GM12875 (cell line): ENCODE measurements around the gene FGFR2.

ENCODE experiments used
- H3K4me3 ChIP-seq: one replicate; pipeline ENCODE4 v1.5.1; 2011; ENCODE audit warnings: low read depth, low read length, control low read depth
- CTCF ChIP-seq: IDR thresholded peaks from 2 replicates; pipeline ENCODE4 v1.5.1; 2011; ENCODE audit warnings: low read depth, mild to moderate bottlenecking, control low read depth, inconsistent platforms, low read length, moderate library complexity, borderline replicate concordance; ENCODE audit not compliant: insufficient read depth

Gene FGFR2

GRCh38 chr10:121633056-121633455 is 34.8 kb upstream of the FGFR2 start:
- TF ChIP-seq CTCF: no peak

GRCh38 chr10:121631365-121632029 is 33.3 kb upstream of the FGFR2 start:
- H3K4me3 ChIP-seq: no peak overlapping the region
- TF ChIP-seq CTCF: no peak

More at GRCh38 chr10:121633056-121633455, 34.8 kb upstream of the FGFR2 start:
- no peak overlapping the region for H3K4me3 ChIP-seq

- TF ChIP-seq CTCF: no peak
- no peak overlapping the region for H3K4me3 ChIP-seq
These were observed 30.6 kb upstream of the FGFR2 start for GRCh38 chr10:121628859-121629258.

GRCh38 chr10:121627876-121628581 is 29.8 kb upstream of the FGFR2 start:
- TF ChIP-seq CTCF: no peak

GRCh38 chr10:121624836-121625486 is 26.7 kb upstream of the FGFR2 start:
- no peak for TF ChIP-seq CTCF

More at GRCh38 chr10:121627876-121628581, 29.8 kb upstream of the FGFR2 start:
- no peak overlapping the region for H3K4me3 ChIP-seq

GRCh38 chr10:121618906-121619305 is 20.7 kb upstream of the FGFR2 start:
- TF ChIP-seq CTCF: no peak
- no peak overlapping the region for H3K4me3 ChIP-seq

More at GRCh38 chr10:121624836-121625486, 26.7 kb upstream of the FGFR2 start:
- no peak overlapping the region for H3K4me3 ChIP-seq
